Measurements from ENCODE around the gene CCDC146.

CCDC146 gene

GRCh38 chr7:77188731-77189437, 66.5 kb downstream of the CCDC146 start:
- POLR2A ChIA-PET: no interaction called here
- no peak for TF ChIP-seq CTCF (IDR thresholded peaks at IDR 0.05; ENCODE audit: control extremely low read depth, extremely low read depth, low read depth, missing control alignments)
- CTCF ChIA-PET: no interaction called here
- DNase-seq (ENCODE audit: extremely low spot score): no peak

GRCh38 chr7:77197141-77197540, 74.7 kb downstream of the CCDC146 start:
- no peak for DNase-seq (ENCODE audit: extremely low spot score)
- ChIA-PET CTCF (interaction anchor here (0.8 kb wide), 1 partner anchor 10 kb away, joined by 3 read pairs; no protein-coding TSS in a partner anchor), POLR2A (no interaction called here)
- no peak for TF ChIP-seq CTCF (IDR thresholded peaks at IDR 0.05; ENCODE audit: control extremely low read depth, extremely low read depth, low read depth, missing control alignments)

- no peak for TF ChIP-seq CTCF (IDR thresholded peaks at IDR 0.05; ENCODE audit: control extremely low read depth, extremely low read depth, low read depth, missing control alignments)
- CTCF ChIA-PET: interaction anchor here (1.0 to 4.7 kb wide), 6 partner anchors 9 to 132 kb away, joined by 3 to 29 read pairs (median 4); no protein-coding TSS in a partner anchor
- DNase-seq (ENCODE audit: extremely low spot score): no peak
- POLR2A ChIA-PET: no interaction called here
Measured at GRCh38 chr7:77199013-77199966, 76.9 kb downstream of the CCDC146 start, which contains the start of gene FGL2. FGL2 (minus strand) TSS chr7:77199819; CDS start chr7:77199793, 26 bp downstream.

- peak; percentile 35 for DNase-seq (ENCODE audit: extremely low spot score)
- POLR2A ChIA-PET: no interaction called here
- CTCF ChIA-PET: interaction anchor here (1.1 to 4.7 kb wide), 8 partner anchors 10 to 131 kb away, joined by 3 to 29 read pairs (median 4); no protein-coding TSS in a partner anchor
- no peak for TF ChIP-seq CTCF (IDR thresholded peaks at IDR 0.05; ENCODE audit: control extremely low read depth, extremely low read depth, low read depth, missing control alignments)
Measured at GRCh38 chr7:77200542-77200941, 78.1 kb downstream of the CCDC146 start.

GRCh38 chr7:77202481-77202976, 80.1 kb downstream of the CCDC146 start:
- CTCF ChIA-PET: interaction anchor here (4.7 kb wide), 1 partner anchor 44 kb away, joined by 29 read pairs; no protein-coding TSS in a partner anchor
- DNase-seq (ENCODE audit: extremely low spot score): peak; percentile 74
- POLR2A ChIA-PET: no interaction called here
- no peak for TF ChIP-seq CTCF (IDR thresholded peaks at IDR 0.05; ENCODE audit: control extremely low read depth, extremely low read depth, low read depth, missing control alignments)

- ChIA-PET POLR2A (no interaction called here), CTCF (interaction anchor here (0.9 to 3.2 kb wide), 5 partner anchors 12 to 41 kb away, joined by 3 to 10 read pairs (median 4); no protein-coding TSS in a partner anchor)
- TF ChIP-seq CTCF (IDR thresholded peaks at IDR 0.05; ENCODE audit: control extremely low read depth, extremely low read depth, low read depth, missing control alignments): no peak
- DNase-seq (ENCODE audit: extremely low spot score): no peak
Measured at GRCh38 chr7:77205706-77206105, 83.3 kb downstream of the CCDC146 start.

Measured in GM10248 (cell line).